IPS-18a (cell line): ENCODE results near the gene ZFP36L2.
"Not testable (repeated sequence)": the region's sequence is repeated elsewhere in the genome, so short reads cannot be mapped to it uniquely, and the experiment has no call there.

ENCODE experiments used
- H3K27ac ChIP-seq: one replicate; pipeline ENCODE4 v1.5.1; 2013; ENCODE audit warnings: low read length
- H3K27me3 ChIP-seq: one replicate; pipeline ENCODE4 v1.6.1; 2013; ENCODE audit warnings: mild to moderate bottlenecking, low read length; ENCODE audit not compliant: control insufficient read depth, insufficient read depth
- H3K36me3 ChIP-seq: one replicate; pipeline ENCODE4 v1.6.1; 2013; ENCODE audit warnings: low read depth, low read length; ENCODE audit not compliant: control insufficient read depth
- H3K4me1 ChIP-seq: one replicate; pipeline ENCODE4 v1.6.1; 2013; ENCODE audit warnings: low read depth, low read length; ENCODE audit not compliant: control insufficient read depth
- H3K4me3 ChIP-seq: one replicate; pipeline ENCODE4 v1.5.1; 2013; ENCODE audit warnings: low read length
- H3K9ac ChIP-seq: one replicate; pipeline ENCODE4 v1.6.1; 2013; ENCODE audit warnings: mild to moderate bottlenecking, low read length, moderate library complexity
- H3K9me3 ChIP-seq: one replicate; pipeline ENCODE4 v1.6.1; 2013; ENCODE audit warnings: low read depth, low read length; ENCODE audit not compliant: control insufficient read depth

The ZFP36L2 gene

GRCh38 chr2:43199492-43200488, 26.6 kb downstream of the ZFP36L2 start:
- no peaks in the 10 kb centered on the region for H3K27me3 ChIP-seq
- no peaks in the 10 kb centered on the region for H3K9me3 ChIP-seq
- no peak overlapping the region for H3K27ac ChIP-seq
- H3K4me1 ChIP-seq: peaks cover 7% of the 10 kb centered on the region
- no peak overlapping the region for H3K4me3 ChIP-seq
- no peak overlapping the region for H3K9ac ChIP-seq
- no peaks in the 10 kb centered on the region for H3K36me3 ChIP-seq

GRCh38 chr2:43198263-43198662, 28.1 kb downstream of the ZFP36L2 start:
- no peaks in the 10 kb centered on the region for H3K27me3 ChIP-seq
- H3K4me3 ChIP-seq: no peak overlapping the region
- no peak overlapping the region for H3K27ac ChIP-seq
- peaks cover 7% of the 10 kb centered on the region for H3K4me1 ChIP-seq
- no peaks in the 10 kb centered on the region for H3K36me3 ChIP-seq
- no peak overlapping the region for H3K9ac ChIP-seq
- H3K9me3 ChIP-seq: no peaks in the 10 kb centered on the region

GRCh38 chr2:43197588-43197896, 28.9 kb downstream of the ZFP36L2 start:
- H3K9ac ChIP-seq: no peak overlapping the region
- peaks cover 7% of the 10 kb centered on the region for H3K4me1 ChIP-seq
- H3K36me3 ChIP-seq: no peaks in the 10 kb centered on the region
- H3K9me3 ChIP-seq: no peaks in the 10 kb centered on the region
- no peaks in the 10 kb centered on the region for H3K27me3 ChIP-seq
- no peak overlapping the region for H3K4me3 ChIP-seq
- H3K27ac ChIP-seq: no peak overlapping the region

GRCh38 chr2:43196768-43197587, 29.4 kb downstream of the ZFP36L2 start:
- Histone ChIP-seq H3K27me3 (no peaks in the 10 kb centered on the region), H3K36me3 (no peaks in the 10 kb centered on the region), H3K9me3 (no peaks in the 10 kb centered on the region), H3K4me3 (no peak overlapping the region), H3K9ac (no peak overlapping the region), H3K27ac (no peak overlapping the region), H3K4me1 (peaks cover 7% of the 10 kb centered on the region)

- no peak overlapping the region for H3K9ac ChIP-seq
- no peak overlapping the region for H3K4me3 ChIP-seq
- no peaks in the 10 kb centered on the region for H3K4me1 ChIP-seq
- H3K36me3 ChIP-seq: no peaks in the 10 kb centered on the region
- H3K27ac ChIP-seq: no peak overlapping the region
- H3K9me3 ChIP-seq: no peaks in the 10 kb centered on the region
- no peaks in the 10 kb centered on the region for H3K27me3 ChIP-seq
Measured at GRCh38 chr2:43194121-43194869, 32.1 kb downstream of the ZFP36L2 start.

- Histone ChIP-seq H3K4me1 (no peaks in the 10 kb centered on the region), H3K36me3 (no peaks in the 10 kb centered on the region), H3K9me3 (no peaks in the 10 kb centered on the region), H3K4me3 (no peak overlapping the region), H3K27me3 (no peaks in the 10 kb centered on the region), H3K27ac (no peak overlapping the region), H3K9ac (no peak overlapping the region)
Measured at GRCh38 chr2:43193652-43194120, 32.7 kb downstream of the ZFP36L2 start.

- no peaks in the 10 kb centered on the region for H3K4me1 ChIP-seq
- H3K36me3 ChIP-seq: no peaks in the 10 kb centered on the region
- H3K27me3 ChIP-seq: no peaks in the 10 kb centered on the region
- no peak overlapping the region for H3K4me3 ChIP-seq
- no peaks in the 10 kb centered on the region for H3K9me3 ChIP-seq
- H3K27ac ChIP-seq: no peak overlapping the region
- no peak overlapping the region for H3K9ac ChIP-seq
Measured at GRCh38 chr2:43192744-43193651, 33.4 kb downstream of the ZFP36L2 start.

- no peaks in the 10 kb centered on the region for H3K9me3 ChIP-seq
- no peak overlapping the region for H3K4me3 ChIP-seq
- no peaks in the 10 kb centered on the region for H3K27me3 ChIP-seq
- no peak overlapping the region for H3K9ac ChIP-seq
- no peak overlapping the region for H3K27ac ChIP-seq
- H3K36me3 ChIP-seq: no peaks in the 10 kb centered on the region
- peaks cover 5% of the 10 kb centered on the region for H3K4me1 ChIP-seq
Measured at GRCh38 chr2:43191947-43192516, 34.4 kb downstream of the ZFP36L2 start.

GRCh38 chr2:43190311-43191052, 35.9 kb downstream of the ZFP36L2 start:
- no peaks in the 10 kb centered on the region for H3K27me3 ChIP-seq
- no peak overlapping the region for H3K27ac ChIP-seq
- no peak overlapping the region for H3K9ac ChIP-seq
- no peaks in the 10 kb centered on the region for H3K9me3 ChIP-seq
- H3K4me1 ChIP-seq: peaks cover 14% of the 10 kb centered on the region
- no peak overlapping the region for H3K4me3 ChIP-seq
- no peaks in the 10 kb centered on the region for H3K36me3 ChIP-seq

GRCh38 chr2:43189861-43190260, 36.5 kb downstream of the ZFP36L2 start:
- H3K27ac ChIP-seq: not testable (repeated sequence)
- H3K4me1 ChIP-seq: peaks cover 17% of the 10 kb centered on the region

More at GRCh38 chr2:43189861-43190260, 36.5 kb downstream of the ZFP36L2 start:
- H3K27me3 ChIP-seq, H3K9me3 ChIP-seq, H3K36me3 ChIP-seq, H3K4me3 ChIP-seq, H3K9ac ChIP-seq: not testable (repeated sequence)
